Spleen (tissue), 11 donors: ENCODE results near the gene MRPL19. TPM values are rescaled to one million over a fixed set of nuclear protein-coding genes. Genes with fewer than 3 reads are reported as not detected.

Experiments used
- DNase-seq: peaks from one replicate; pipeline ENCODE4 v3.0.0-alpha.2; 2020
- H3K27ac ChIP-seq, 8 donors: fragments of 200-600 bp; sonication (generic) in 7 of 8; 1 replicate in 4 of 8; 2 replicates in 4 of 8; pipeline versions ENCODE4 v1.5.0 to v1.8.0; 2016 to 2021; ENCODE audit warnings: inconsistent platforms in 4 of 8, mild to moderate bottlenecking in 4 of 8, moderate library complexity in 1 of 8
- H3K27me3 ChIP-seq, 7 donors: fragments of 200-600 bp; sonication (generic) in 6 of 7; replicated peaks in 1 of 7; 1 replicate in 4 of 7; 2 replicates in 3 of 7; pipeline versions ENCODE4 v1.5.0 to v1.8.0; 2016 to 2021; ENCODE audit warnings: inconsistent platforms in 3 of 7, mild to moderate bottlenecking in 1 of 7
- H3K36me3 ChIP-seq, 6 donors: fragments of 200-600 bp; sonication (generic) in 5 of 6; 1 replicate in 4 of 6; 2 replicates in 2 of 6; pipeline versions ENCODE4 v1.5.0 to v1.8.0; 2016 to 2021; ENCODE audit warnings: inconsistent platforms in 2 of 6
- H3K4me1 ChIP-seq, 6 donors: fragments of 200-600 bp; sonication (generic) in 5 of 6; 1 replicate in 3 of 6; 2 replicates in 3 of 6; pipeline versions ENCODE4 v1.5.0 to v1.8.0; 2016 to 2021; ENCODE audit warnings: inconsistent platforms in 3 of 6
- H3K4me3 ChIP-seq, 8 donors: fragments of 200-600 bp; sonication (generic) in 7 of 8; 1 replicate in 4 of 8; 2 replicates in 4 of 8; pipeline versions ENCODE4 v1.5.0 to v1.8.0; 2016 to 2021; ENCODE audit warnings: inconsistent platforms in 4 of 8, mild to moderate bottlenecking in 4 of 8, moderate library complexity in 2 of 8
- H3K9me3 ChIP-seq, 8 donors: fragments of 200-600 bp; sonication (generic) in 7 of 8; 1 replicate in 4 of 8; 2 replicates in 4 of 8; pipeline versions ENCODE4 v1.5.0 to v1.8.0; 2016 to 2021; ENCODE audit warnings: inconsistent platforms in 4 of 8
- POLR2A ChIP-seq, 3 donors: fragments of 450-650 bp; IDR thresholded peaks; one replicate each; pipeline ENCODE4 v1.5.1; 2017; ENCODE audit warnings: antibody characterized with exemption in 3 of 3, mild to moderate bottlenecking in 1 of 3
- POLR2AphosphoS5 ChIP-seq, 3 donors: sonication (generic); formaldehyde crosslinking; IDR thresholded peaks; one replicate each; pipeline ENCODE4 v1.5.1; 2017; ENCODE audit warnings: antibody characterized with exemption in 3 of 3
- WGBS, 5 donors: extraction: QIAGEN DNeasy Blood & Tissue Kit in 3 of 5; methylation state at CpG; one replicate each; pipeline versions ENCODE4 v1.1.5 to v1.1.7; 2013 to 2018; 5-methylcytosine and 5-hydroxymethylcytosine counted together
- intact Hi-C: fragments of 100-400 bp; cut with DNase I; formaldehyde crosslinking; loops from one replicate; pipeline ENCODE4 v1.15.0; 2023; ENCODE audit warnings: low total_unique reads
- polyA plus RNA-seq, 3 donors: library from polyadenylated mRNA; stranded (reverse); fragments of 200-250 nt; gene quantifications; one replicate each; pipeline ENCODE4 v1.2.1, GENCODE V29; 2013
- small RNA-seq, 4 donors: library from RNA; depleted of rRNA; stranded (forward); fragments of <200 nt; gene quantifications; one replicate each; pipeline ENCODE3, GENCODE V24; 2016
- total RNA-seq, 7 donors: library from RNA; depleted of rRNA in 3 of 7; stranded (reverse); fragments of >200 nt in 3 of 7; fragmentation: NEBNext Ultra II Directional in 4 of 7; extraction: Animal tissue kit (Norgen Biotek cat#: 25700) in 4 of 7; gene quantifications; one replicate each; pipeline versions ENCODE4 v1.1.0 to v1.2.1, GENCODE V29; 2016 to 2021
- TF ChIP-seq, protein P1 (sequence below), 11 experiments: fragments of 200-600 bp in 7 of 11; fragments of 450-650 bp in 4 of 11; sonication (generic) in 4 of 11; IDR thresholded peaks in 8 of 11; conservative IDR thresholded peaks in 3 of 11; 1 replicate in 7 of 11; 2 replicates in 4 of 11; pipeline versions ENCODE4 v1.4.0 to v1.8.0; 2016 to 2021; ENCODE audit warnings: antibody characterized with exemption in 11 of 11, inconsistent platforms in 4 of 11, mild to moderate bottlenecking in 1 of 11
- donor health status: healthy with polysubstance abuse.
- donor health status: DM: no; HTN: no; CAD: no; lungs with moderate emphysema.
- donor health status: DM: no; HTN: no; CAD: no.
- donor health status: Bipolar disorder and iron deficiency.
- donor health status: healthy.
- donor health status: DM: no; HTN: no; CAD: no.
- donor health status: DM: yes; HTN: yes; CAD: no.

Gene MRPL19
- total and polyA plus RNA-seq, 10 donors: 11.5 to 39.6 (median 31.8) TPM

DNA sequence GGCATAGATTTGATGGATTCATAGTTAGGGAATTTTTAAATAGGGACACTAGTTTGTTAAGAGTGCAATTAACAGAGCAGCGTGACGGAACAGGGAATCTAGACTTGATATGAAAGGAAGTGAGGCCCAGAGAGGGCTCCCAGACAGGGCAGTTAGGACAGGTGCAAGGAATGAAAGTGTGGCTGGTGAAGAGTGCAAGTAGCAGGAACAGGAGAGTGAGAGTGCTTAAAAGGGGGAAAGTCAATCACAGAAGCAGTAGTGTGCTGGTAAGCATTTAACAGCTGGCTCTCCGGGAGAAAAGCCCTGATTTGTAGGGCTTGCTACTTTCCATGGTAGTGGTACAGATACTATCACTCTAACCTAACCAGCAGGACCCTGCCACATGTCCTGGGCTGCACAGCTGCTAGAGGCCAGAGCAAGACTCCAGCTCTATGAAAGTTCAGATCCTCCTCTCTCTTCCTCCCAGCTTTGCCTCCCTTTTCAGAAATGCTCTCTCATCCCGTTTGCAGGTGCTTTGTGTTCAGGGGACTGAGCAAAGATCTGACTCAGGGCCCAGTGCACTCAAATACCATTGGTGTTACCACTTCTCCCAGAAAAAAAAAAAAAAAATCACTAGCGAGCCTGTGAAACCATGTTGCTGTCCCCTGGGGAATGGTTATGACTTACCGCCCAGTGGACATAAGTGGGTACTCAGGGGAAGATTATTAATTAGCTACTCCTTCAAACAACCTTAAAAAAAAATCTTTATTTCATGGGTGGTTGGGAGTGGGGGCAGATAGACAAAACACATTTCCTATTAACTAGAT is 82.2 kb downstream of the MRPL19 start:
- peaks cover 0 to 11% (median 0%) of the 10 kb centered on the region in 7 donors for H3K27me3 ChIP-seq
- intact Hi-C loops: no loop called here
- TF ChIP-seq POLR2A (IDR thresholded peaks at IDR 0.05): no peak
- TF ChIP-seq, protein P1, sequence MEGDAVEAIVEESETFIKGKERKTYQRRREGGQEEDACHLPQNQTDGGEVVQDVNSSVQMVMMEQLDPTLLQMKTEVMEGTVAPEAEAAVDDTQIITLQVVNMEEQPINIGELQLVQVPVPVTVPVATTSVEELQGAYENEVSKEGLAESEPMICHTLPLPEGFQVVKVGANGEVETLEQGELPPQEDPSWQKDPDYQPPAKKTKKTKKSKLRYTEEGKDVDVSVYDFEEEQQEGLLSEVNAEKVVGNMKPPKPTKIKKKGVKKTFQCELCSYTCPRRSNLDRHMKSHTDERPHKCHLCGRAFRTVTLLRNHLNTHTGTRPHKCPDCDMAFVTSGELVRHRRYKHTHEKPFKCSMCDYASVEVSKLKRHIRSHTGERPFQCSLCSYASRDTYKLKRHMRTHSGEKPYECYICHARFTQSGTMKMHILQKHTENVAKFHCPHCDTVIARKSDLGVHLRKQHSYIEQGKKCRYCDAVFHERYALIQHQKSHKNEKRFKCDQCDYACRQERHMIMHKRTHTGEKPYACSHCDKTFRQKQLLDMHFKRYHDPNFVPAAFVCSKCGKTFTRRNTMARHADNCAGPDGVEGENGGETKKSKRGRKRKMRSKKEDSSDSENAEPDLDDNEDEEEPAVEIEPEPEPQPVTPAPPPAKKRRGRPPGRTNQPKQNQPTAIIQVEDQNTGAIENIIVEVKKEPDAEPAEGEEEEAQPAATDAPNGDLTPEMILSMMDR (IDR thresholded peaks at IDR 0.05 in 8 of 11, conservative IDR thresholded peaks at IDR 0.05 in 3 of 11): no peak
- TF ChIP-seq POLR2AphosphoS5 (IDR thresholded peaks at IDR 0.05): no peak
- DNase-seq: no peak
- no peak overlapping the region for H3K4me3 ChIP-seq
- H3K27ac ChIP-seq: no peak overlapping the region
- 68 to 86% (median 74%) methylated on average over 6 of the region's 6 CpGs for WGBS, 5 donors
- H3K4me1 ChIP-seq: no peaks in the 10 kb centered on the region
- peaks cover 0 to 2% (median 0%) of the 10 kb centered on the region in 8 donors for H3K9me3 ChIP-seq
- no peaks in the 10 kb centered on the region for H3K36me3 ChIP-seq

GRCh38 chr2:75729861-75730260 is 83.3 kb downstream of the MRPL19 start:
- Histone ChIP-seq H3K4me3 (no peak overlapping the region), H3K36me3 (no peaks in the 10 kb centered on the region), H3K27ac (no peak overlapping the region), H3K9me3 (peaks cover 0 to 3% (median 0%) of the 10 kb centered on the region in 8 donors), H3K4me1 (no peaks in the 10 kb centered on the region), H3K27me3 (peaks cover 0 to 13% (median 0%) of the 10 kb centered on the region in 7 donors)
- WGBS, 5 donors: 73 to 80% (median 76%) methylated on average over 5 of the region's 5 CpGs
- TF ChIP-seq POLR2A (IDR thresholded peaks at IDR 0.05): no peak
- TF ChIP-seq, protein P1 (IDR thresholded peaks at IDR 0.05 in 8 of 11, conservative IDR thresholded peaks at IDR 0.05 in 3 of 11): no peak
- DNase-seq: no peak
- intact Hi-C loops: no loop called here

DNA sequence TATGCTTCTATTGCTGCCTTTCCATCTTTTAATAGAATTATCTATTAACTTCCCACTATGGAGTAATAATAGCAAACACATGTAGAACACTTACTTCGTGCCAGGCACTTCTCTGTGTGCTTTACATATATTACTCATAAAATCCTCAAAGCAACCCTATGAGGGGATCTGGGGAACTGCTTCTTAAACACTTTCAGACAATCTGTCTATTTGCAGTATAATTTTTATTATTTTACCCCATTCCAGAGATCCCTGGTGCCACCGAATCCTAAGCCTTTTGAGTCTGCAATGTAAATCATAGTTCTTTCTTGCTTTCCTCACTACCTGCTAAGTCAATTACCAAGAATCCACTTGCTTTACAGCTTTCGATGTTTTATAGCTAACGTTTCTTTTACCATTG is 89.7 kb downstream of the MRPL19 start:
- Histone ChIP-seq H3K9me3 (peaks cover 0 to 3% (median 0%) of the 10 kb centered on the region in 8 donors), H3K27me3 (peaks cover 0 to 36% (median 0%) of the 10 kb centered on the region in 7 donors), H3K27ac (no peak overlapping the region), H3K36me3 (no peaks in the 10 kb centered on the region), H3K4me3 (no peak overlapping the region), H3K4me1 (no peaks in the 10 kb centered on the region)
- WGBS, 5 donors: 82 to 90% (median 87%) methylated on average over 4 of the region's 4 CpGs
- TF ChIP-seq POLR2AphosphoS5 (IDR thresholded peaks at IDR 0.05): no peak
- DNase-seq: no peak
- intact Hi-C loops: no loop called here

DNA sequence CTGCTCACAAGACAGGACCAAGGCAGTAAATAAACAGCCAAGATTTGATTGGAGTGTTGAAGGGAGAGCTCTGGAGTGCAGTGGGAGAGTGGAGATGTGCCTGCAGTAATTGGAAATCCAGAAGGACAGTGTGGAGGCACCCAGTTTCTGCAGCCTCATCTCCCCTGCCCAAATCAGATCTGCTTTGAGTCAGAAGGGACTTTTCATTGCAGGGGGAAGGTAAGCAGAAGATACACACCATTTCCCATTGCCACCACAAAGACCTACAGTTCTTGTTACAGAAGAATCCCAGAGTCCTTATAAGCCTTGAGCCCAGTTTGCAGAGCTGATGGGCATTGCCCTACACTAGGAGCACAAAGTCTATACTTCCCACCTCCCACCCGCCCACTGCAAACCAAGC is 91.4 kb downstream of the MRPL19 start:
- peaks cover 0 to 34% (median 0%) of the 10 kb centered on the region in 7 donors for H3K27me3 ChIP-seq
- no peaks in the 10 kb centered on the region for H3K36me3 ChIP-seq
- no peak for TF ChIP-seq POLR2A (IDR thresholded peaks at IDR 0.05)
- TF ChIP-seq, protein P1 (IDR thresholded peaks at IDR 0.05 in 8 of 11, conservative IDR thresholded peaks at IDR 0.05 in 3 of 11): no peak
- no peak for TF ChIP-seq POLR2AphosphoS5 (IDR thresholded peaks at IDR 0.05)
- DNase-seq: no peak
- 83 to 100% (median 92%) methylated on average over 1 of the region's 1 CpG for WGBS, 5 donors
- intact Hi-C loops: no loop called here
- no peaks in the 10 kb centered on the region for H3K4me1 ChIP-seq
- H3K4me3 ChIP-seq: no peak overlapping the region
- peaks cover 0 to 9% (median 3%) of the 10 kb centered on the region in 8 donors for H3K9me3 ChIP-seq
- H3K27ac ChIP-seq: no peak overlapping the region

Small RNA genes within 50 kb of the gene (small RNA-seq; reads per million reads assigned to genes)
- gene RF00012: 0 reads per million in 4 donors

Other genes starting within 250 kb of the MRPL19 start
- gene EVA1A, start 85.8 kb upstream of the MRPL19 start, total RNA-seq: 10 to 100 TPM; 10.6 to 30.3 (median 15.7) TPM
- 10 to 100 TPM in 2 of 3 donors, 1 to 10 TPM in 1; 6.2 to 13.7 (median 11.7) TPM for gene EVA1A, start 85.8 kb upstream of the MRPL19 start, polyA plus RNA-seq
- 10 to 100 TPM; 13.1 to 26.2 (median 20.8) TPM for gene GCFC2, start 64.1 kb downstream of the MRPL19 start, total RNA-seq
- gene GCFC2, start 64.1 kb downstream of the MRPL19 start, polyA plus RNA-seq: 10 to 100 TPM; 19.6 to 27.7 (median 20.2) TPM